Measurements from ENCODE around the gene CLPSL1.

The CLPSL1 gene

GRCh38 chr6:35796236-35796635, 15.4 kb downstream of the CLPSL1 start:
- H3K79me1 ChIP-seq (ENCODE audit: low read depth, low read length), result no peaks in the 10 kb centered on the region
- no peak for DNase-seq (ENCODE audit: low spot score)
- H2BK15ac ChIP-seq (ENCODE audit: low read length), result no peak overlapping the region
- no peaks in the 10 kb centered on the region for H3K36me3 ChIP-seq (replicated peaks in 1 of 2; ENCODE audit: control insufficient read depth in 2 of 2, insufficient read depth in 2 of 2, low read length in 2 of 2)
- H3K23ac ChIP-seq (ENCODE audit: low read depth, low read length, poor library complexity), result no peak overlapping the region
- H3K9ac ChIP-seq (ENCODE audit: low read depth, low read length, poor library complexity), result no peak overlapping the region
- H2BK5ac ChIP-seq (ENCODE audit: low read length), result no peak overlapping the region
- H3K4me1 ChIP-seq (ENCODE audit: control insufficient read depth in 2 of 2, insufficient read depth in 1 of 2, low read depth in 1 of 2, low read length in 2 of 2), result no peaks in the 10 kb centered on the region
- H3K4ac ChIP-seq (ENCODE audit: low read length), result no peak overlapping the region
- H3K18ac ChIP-seq (ENCODE audit: low read length), result no peak overlapping the region
- H2BK120ac ChIP-seq (ENCODE audit: low read depth, low read length), result no peak overlapping the region
- H3K27me3 ChIP-seq (ENCODE audit: control insufficient read depth in 3 of 3, insufficient read depth in 3 of 3, low read depth in 1 of 3, low read length in 3 of 3), result peaks cover 0 to 17% (median 0%) of the 10 kb centered on the region in 3 experiments
- H3K14ac ChIP-seq (ENCODE audit: low read length), result peak overlapping the region; percentile 25
- no peak overlapping the region for H4K91ac ChIP-seq (ENCODE audit: low read depth, low read length, poor library complexity)
- WGBS, 2 donors (ENCODE audit: extremely low coverage in 2 of 2, insufficient read length in 2 of 2, insufficient replicate concordance in 1 of 2), result no CpG with 5 or more reads among the region's 4 CpGs
- no peak overlapping the region for H3K4me3 ChIP-seq (ENCODE audit: low read length in 2 of 2)
- H2AK5ac ChIP-seq (ENCODE audit: low read depth, low read length), result no peak overlapping the region
- no peak overlapping the region for H3K4me2 ChIP-seq (ENCODE audit: insufficient read depth, low read length, poor library complexity, severe bottlenecking)
- H4K8ac ChIP-seq (ENCODE audit: low read depth, low read length), result no peak overlapping the region
- no peak overlapping the region for H2AFZ ChIP-seq (ENCODE audit: low read length)
- H3K9me3 ChIP-seq (replicated peaks in 1 of 2; ENCODE audit: control insufficient read depth in 2 of 2, insufficient read depth in 1 of 2, low read depth in 1 of 2, low read length in 2 of 2), result no peaks in the 10 kb centered on the region
- H2BK12ac ChIP-seq (ENCODE audit: low read length), result no peak overlapping the region
- H3K27ac ChIP-seq (replicated peaks; ENCODE audit: low read length), result no peak overlapping the region

DNA sequence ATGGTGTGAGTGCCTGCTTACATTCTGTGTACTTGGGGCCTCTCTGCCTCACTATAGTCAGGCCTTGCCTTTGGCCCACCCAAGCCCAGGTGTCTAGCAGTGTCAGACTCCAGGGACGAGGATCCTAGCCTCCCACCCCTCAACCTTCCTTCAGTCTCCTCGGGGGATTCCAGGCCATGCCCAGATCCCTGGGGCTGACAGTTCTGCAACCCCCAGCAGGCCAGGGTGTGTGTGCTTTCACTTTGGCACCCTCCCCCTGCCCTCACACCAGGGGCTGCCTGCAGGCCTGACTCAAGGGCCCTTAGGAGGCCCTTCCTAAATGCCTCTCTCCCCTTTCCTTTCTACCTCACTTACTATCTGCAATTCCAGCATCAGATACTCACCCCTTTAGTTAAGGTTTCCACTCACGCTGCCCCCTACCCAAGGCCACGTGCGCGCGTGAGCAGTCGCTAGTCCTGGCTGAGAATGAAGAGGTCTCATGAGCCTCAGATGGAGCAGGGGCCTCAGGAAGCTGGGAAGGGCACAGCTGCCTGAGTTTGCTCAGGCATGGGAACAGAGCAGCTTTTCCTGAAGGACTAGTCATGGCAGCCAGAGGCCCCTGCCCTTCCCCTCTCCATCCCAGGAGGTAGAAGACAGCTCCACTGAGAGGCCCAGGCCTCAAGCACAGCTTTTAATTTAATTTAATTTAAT, 17.2 kb downstream of the CLPSL1 start:
- Histone ChIP-seq H3K79me1 (ENCODE audit: low read depth, low read length) (no peaks in the 10 kb centered on the region), H3K27me3 (ENCODE audit: control insufficient read depth in 3 of 3, insufficient read depth in 3 of 3, low read depth in 1 of 3, low read length in 3 of 3) (peaks cover 0 to 13% (median 0%) of the 10 kb centered on the region in 3 experiments), H2BK15ac (ENCODE audit: low read length) (no peak overlapping the region), H3K23ac (ENCODE audit: low read depth, low read length, poor library complexity) (peak overlapping the region; percentile 0), H3K4ac (ENCODE audit: low read length) (no peak overlapping the region), H2AK5ac (ENCODE audit: low read depth, low read length) (no peak overlapping the region), H2AFZ (ENCODE audit: low read length) (peak overlapping the region; percentile 13), H3K4me1 (ENCODE audit: control insufficient read depth in 2 of 2, insufficient read depth in 1 of 2, low read depth in 1 of 2, low read length in 2 of 2) (no peaks in the 10 kb centered on the region), H3K27ac (replicated peaks; ENCODE audit: low read length) (no peak overlapping the region), H2BK12ac (ENCODE audit: low read length) (no peak overlapping the region), H3K9ac (ENCODE audit: low read depth, low read length, poor library complexity) (no peak overlapping the region), H3K14ac (ENCODE audit: low read length) (peak overlapping the region; percentile 14), H4K91ac (ENCODE audit: low read depth, low read length, poor library complexity) (no peak overlapping the region), H4K8ac (ENCODE audit: low read depth, low read length) (no peak overlapping the region), H3K9me3 (replicated peaks in 1 of 2; ENCODE audit: control insufficient read depth in 2 of 2, insufficient read depth in 1 of 2, low read depth in 1 of 2, low read length in 2 of 2) (no peaks in the 10 kb centered on the region), H2BK5ac (ENCODE audit: low read length) (no peak overlapping the region), H3K4me3 (ENCODE audit: low read length in 2 of 2) (peak overlapping the region in 1 of 2 donors; percentile 26), H3K36me3 (replicated peaks in 1 of 2; ENCODE audit: control insufficient read depth in 2 of 2, insufficient read depth in 2 of 2, low read length in 2 of 2) (no peaks in the 10 kb centered on the region), H2BK120ac (ENCODE audit: low read depth, low read length) (no peak overlapping the region), H3K4me2 (ENCODE audit: insufficient read depth, low read length, poor library complexity, severe bottlenecking) (no peak overlapping the region), H3K18ac (ENCODE audit: low read length) (peak overlapping the region; percentile 3)
- WGBS, 2 donors (ENCODE audit: extremely low coverage in 2 of 2, insufficient read length in 2 of 2, insufficient replicate concordance in 1 of 2), result no CpG with 5 or more reads among the region's 8 CpGs
- no peak for DNase-seq (ENCODE audit: low spot score)

GRCh38 chr6:35798706-35799105, 17.9 kb downstream of the CLPSL1 start:
- Histone ChIP-seq H2AFZ (ENCODE audit: low read length) (no peak overlapping the region), H2BK5ac (ENCODE audit: low read length) (no peak overlapping the region), H2AK5ac (ENCODE audit: low read depth, low read length) (no peak overlapping the region), H3K36me3 (replicated peaks in 1 of 2; ENCODE audit: control insufficient read depth in 2 of 2, insufficient read depth in 2 of 2, low read length in 2 of 2) (no peaks in the 10 kb centered on the region), H2BK15ac (ENCODE audit: low read length) (no peak overlapping the region), H3K4ac (ENCODE audit: low read length) (no peak overlapping the region), H3K4me3 (ENCODE audit: low read length in 2 of 2) (no peak overlapping the region), H2BK120ac (ENCODE audit: low read depth, low read length) (no peak overlapping the region), H4K8ac (ENCODE audit: low read depth, low read length) (no peak overlapping the region), H3K79me1 (ENCODE audit: low read depth, low read length) (no peaks in the 10 kb centered on the region), H3K4me2 (ENCODE audit: insufficient read depth, low read length, poor library complexity, severe bottlenecking) (no peak overlapping the region), H3K9me3 (replicated peaks in 1 of 2; ENCODE audit: control insufficient read depth in 2 of 2, insufficient read depth in 1 of 2, low read depth in 1 of 2, low read length in 2 of 2) (no peaks in the 10 kb centered on the region), H3K9ac (ENCODE audit: low read depth, low read length, poor library complexity) (no peak overlapping the region), H3K23ac (ENCODE audit: low read depth, low read length, poor library complexity) (no peak overlapping the region), H3K14ac (ENCODE audit: low read length) (no peak overlapping the region), H4K91ac (ENCODE audit: low read depth, low read length, poor library complexity) (no peak overlapping the region), H2BK12ac (ENCODE audit: low read length) (no peak overlapping the region), H3K27ac (replicated peaks; ENCODE audit: low read length) (no peak overlapping the region), H3K27me3 (ENCODE audit: control insufficient read depth in 3 of 3, insufficient read depth in 3 of 3, low read depth in 1 of 3, low read length in 3 of 3) (peaks cover 0 to 13% (median 0%) of the 10 kb centered on the region in 3 experiments), H3K18ac (ENCODE audit: low read length) (no peak overlapping the region), H3K4me1 (ENCODE audit: control insufficient read depth in 2 of 2, insufficient read depth in 1 of 2, low read depth in 1 of 2, low read length in 2 of 2) (no peaks in the 10 kb centered on the region)
- no CpG with 5 or more reads among the region's 5 CpGs for WGBS, 2 donors (ENCODE audit: extremely low coverage in 2 of 2, insufficient read length in 2 of 2, insufficient replicate concordance in 1 of 2)
- DNase-seq (ENCODE audit: low spot score), result no peak

- Histone ChIP-seq H3K14ac (ENCODE audit: low read length) (no peak overlapping the region), H2AK5ac (ENCODE audit: low read depth, low read length) (no peak overlapping the region), H2BK12ac (ENCODE audit: low read length) (no peak overlapping the region), H2BK15ac (ENCODE audit: low read length) (no peak overlapping the region), H3K18ac (ENCODE audit: low read length) (no peak overlapping the region), H3K36me3 (replicated peaks in 1 of 2; ENCODE audit: control insufficient read depth in 2 of 2, insufficient read depth in 2 of 2, low read length in 2 of 2) (no peaks in the 10 kb centered on the region), H3K27ac (replicated peaks; ENCODE audit: low read length) (no peak overlapping the region), H4K91ac (ENCODE audit: low read depth, low read length, poor library complexity) (no peak overlapping the region), H3K9me3 (replicated peaks in 1 of 2; ENCODE audit: control insufficient read depth in 2 of 2, insufficient read depth in 1 of 2, low read depth in 1 of 2, low read length in 2 of 2) (no peaks in the 10 kb centered on the region), H2AFZ (ENCODE audit: low read length) (no peak overlapping the region), H3K27me3 (ENCODE audit: control insufficient read depth in 3 of 3, insufficient read depth in 3 of 3, low read depth in 1 of 3, low read length in 3 of 3) (peaks cover 0 to 13% (median 0%) of the 10 kb centered on the region in 3 experiments), H3K4me1 (ENCODE audit: control insufficient read depth in 2 of 2, insufficient read depth in 1 of 2, low read depth in 1 of 2, low read length in 2 of 2) (peaks cover 0 to 1% of the 10 kb centered on the region in 2 donors), H4K8ac (ENCODE audit: low read depth, low read length) (no peak overlapping the region), H3K4me3 (ENCODE audit: low read length in 2 of 2) (no peak overlapping the region), H3K79me1 (ENCODE audit: low read depth, low read length) (no peaks in the 10 kb centered on the region), H3K4me2 (ENCODE audit: insufficient read depth, low read length, poor library complexity, severe bottlenecking) (no peak overlapping the region), H2BK120ac (ENCODE audit: low read depth, low read length) (no peak overlapping the region), H3K23ac (ENCODE audit: low read depth, low read length, poor library complexity) (no peak overlapping the region), H2BK5ac (ENCODE audit: low read length) (no peak overlapping the region), H3K4ac (ENCODE audit: low read length) (no peak overlapping the region), H3K9ac (ENCODE audit: low read depth, low read length, poor library complexity) (no peak overlapping the region)
- DNase-seq (ENCODE audit: low spot score), result no peak
- no CpG with 5 or more reads among the region's 3 CpGs for WGBS, 2 donors (ENCODE audit: extremely low coverage in 2 of 2, insufficient read length in 2 of 2, insufficient replicate concordance in 1 of 2)
Measured at GRCh38 chr6:35801148-35801547, 20.3 kb downstream of the CLPSL1 start.

Data from neuronal stem cell (in vitro differentiated cells).